Heart right ventricle (tissue), 16 donors: ENCODE results near the gene FRAS1. TPM values are rescaled to one million over a fixed set of nuclear protein-coding genes. Genes with fewer than 3 reads are reported as not detected.

Experiments used
- ATAC-seq, 8 donors: fragments of 200-7000 bp; cut with Tn5 transposase; one replicate each; pipeline ENCODE4 v1.9.1; 2020; ENCODE audit warnings: mild to moderate bottlenecking in 8 of 8, moderate library complexity in 8 of 8, moderate number of reproducible peaks in 1 of 8
- DNase-seq, 2 donors: peaks; one replicate each; pipeline ENCODE4 v3.0.0-alpha.2; 2020
- H3K27ac ChIP-seq, 10 donors: fragments of 200-600 bp; sonication (generic) in 2 of 10; one replicate each; pipeline versions ENCODE4 v1.5.0 to v1.8.0; 2020 to 2022; ENCODE audit warnings: mild to moderate bottlenecking in 3 of 10
- H3K27me3 ChIP-seq, 7 donors: fragments of 200-600 bp; one replicate each; pipeline ENCODE4 v1.8.0; 2021 to 2022; ENCODE audit warnings: mild to moderate bottlenecking in 2 of 7
- H3K36me3 ChIP-seq, 9 donors: fragments of 200-600 bp; sonication (generic) in 1 of 9; one replicate each; pipeline versions ENCODE4 v1.5.0 to v1.8.0; 2020 to 2022; ENCODE audit warnings: mild to moderate bottlenecking in 2 of 9
- H3K4me1 ChIP-seq, 9 donors: fragments of 200-600 bp; sonication (generic) in 1 of 9; one replicate each; pipeline versions ENCODE4 v1.5.0 to v1.8.0; 2020 to 2022; ENCODE audit warnings: mild to moderate bottlenecking in 4 of 9
- H3K4me3 ChIP-seq, 10 donors: fragments of 200-600 bp; sonication (generic) in 2 of 10; one replicate each; pipeline versions ENCODE4 v1.5.0 to v1.8.0; 2020 to 2022; ENCODE audit warnings: mild to moderate bottlenecking in 7 of 10, moderate library complexity in 2 of 10
- H3K9me3 ChIP-seq, 11 donors: fragments of 200-600 bp in 10 of 11; sonication (generic) in 2 of 11; one replicate each; pipeline versions ENCODE4 v1.5.0 to v1.8.0; 2013 to 2022; ENCODE audit warnings: mild to moderate bottlenecking in 2 of 11, control low read depth in 1 of 11, moderate library complexity in 1 of 11
- CTCF ChIP-seq, 9 donors: fragments of 200-600 bp; sonication (generic) in 2 of 9; IDR thresholded peaks; one replicate each; pipeline versions ENCODE4 v1.5.0 to v1.8.0; 2021 to 2022; ENCODE audit warnings: antibody characterized with exemption in 9 of 9, mild to moderate bottlenecking in 5 of 9, moderate library complexity in 1 of 9
- WGBS, 2 donors: extraction: QIAGEN DNeasy Blood & Tissue Kit; methylation state at CpG; one replicate each; pipeline ENCODE4 v1.1.7; 2013; ENCODE audit warnings: inconsistent platforms in 1 of 2; 5-methylcytosine and 5-hydroxymethylcytosine counted together
- intact Hi-C, 10 donors: fragments of 100-400 bp; cut with DNase I; formaldehyde crosslinking; loops; one replicate each; pipeline versions ENCODE4 v1.11.1 to v1.14.2; 2022
- polyA plus RNA-seq, 2 donors: library from polyadenylated mRNA; stranded (reverse); fragments of 200-250 nt; gene quantifications; one replicate each; pipeline ENCODE4 v1.2.3, GENCODE V29; 2013
- total RNA-seq, 10 donors: library from RNA; stranded (reverse); fragmentation: NEBNext Ultra II Directional in 3 of 10; extraction: Animal tissue kit (Norgen Biotek cat#: 25700) in 3 of 10; gene quantifications; one replicate each; pipeline versions ENCODE4 v1.2.1 to v1.2.4, GENCODE V29; 2021 to 2023
- donor health status: Arrhythmogenic right ventricular cardiomyopathy.
- donor health status: ischemic (EF 13 %, LVEDD 7.1; RV severe dilation, severe dysfunction).
- donor health status: healthy with polysubstance abuse.
- donor health status: DM: no; HTN: yes; CAD: no.
- donor health status: DM: no; HTN: no; CAD: no.
- donor health status: ischemic (EF 25% LVEDD 6.9; RV normal size, moderate dysfunction).
- donor health status: ischemic (EF 25% LVEDD 5.7; RV mildly dilated, moderate dysfunction).
- donor health status: healthy.
- donor health status: DM: yes; HTN: yes; CAD: no.
- donor health status: Ischemic cardiomyopathy.
- donor health status: ischemic (EF 35%, LVEDD 5.7; RV mildly dilated, moderate dysfunction).
- donor health status: nonischemic (EF 11% LVEDD 7.7; RV severe dilation, severe dysfunction).
- donor health status: DM: yes; HTN: yes; CAD: no.
- donor health status: PGD.
- donor health status: ischemic (EF 29% LVEDD 5.4; RV normal size, mild dysfunction).
- donor health status: nonischemic (EF 23%, LVEDD 6.1; RV moderate dilation, normal function).

Gene FRAS1
- total and polyA plus RNA-seq, 12 donors = 0.93 to 6.2 (median 3.1) TPM

DNA sequence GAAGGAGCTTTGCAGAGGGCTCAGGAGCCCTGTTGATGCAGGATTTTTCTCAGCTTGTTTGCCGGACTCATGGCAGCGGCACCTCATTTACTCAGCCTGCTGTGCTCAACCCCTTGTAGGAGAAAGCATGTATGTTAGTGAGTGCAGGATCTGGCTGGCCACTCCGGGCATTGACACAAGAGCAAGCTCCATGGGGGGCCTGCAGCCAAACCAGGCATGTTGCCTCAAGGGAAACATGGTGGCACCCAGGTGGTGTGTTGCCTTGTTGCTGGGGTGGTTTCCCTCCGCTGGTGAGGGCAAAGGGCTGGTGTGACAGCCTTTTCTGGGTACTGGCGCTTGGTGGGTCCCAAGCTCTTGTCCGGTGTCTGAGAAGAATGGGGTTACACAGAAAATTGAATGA lies 305.2 kb downstream of the FRAS1 start:
- Histone ChIP-seq H3K4me3 (no peak overlapping the region), H3K4me1 (no peaks in the 10 kb centered on the region), H3K36me3 (no peaks in the 10 kb centered on the region), H3K9me3 (no peaks in the 10 kb centered on the region), H3K27ac (no peak overlapping the region), H3K27me3 (no peaks in the 10 kb centered on the region)
- TF ChIP-seq CTCF (IDR thresholded peaks at IDR 0.05) = no peak
- intact Hi-C loops = no loop called here
- 96% methylated on average over 6 of the region's 6 CpGs for WGBS, 2 donors
- ATAC-seq = no peak
- DNase-seq = no peak

GRCh38 chr4:78363031-78363570 lies 306.0 kb downstream of the FRAS1 start:
- Histone ChIP-seq H3K4me3 (no peak overlapping the region), H3K36me3 (no peaks in the 10 kb centered on the region), H3K27ac (no peak overlapping the region), H3K4me1 (no peaks in the 10 kb centered on the region), H3K27me3 (no peaks in the 10 kb centered on the region), H3K9me3 (no peaks in the 10 kb centered on the region)
- DNase-seq (no peak), ATAC-seq (no peak)
- intact Hi-C loops = no loop called here
- no peak for TF ChIP-seq CTCF (IDR thresholded peaks at IDR 0.05)
- 38 to 44% methylated on average over 6 of the region's 6 CpGs for WGBS, 2 donors

- Histone ChIP-seq H3K4me1 (no peaks in the 10 kb centered on the region), H3K9me3 (no peaks in the 10 kb centered on the region), H3K27ac (no peak overlapping the region), H3K4me3 (no peak overlapping the region), H3K36me3 (peaks cover 0 to 9% (median 0%) of the 10 kb centered on the region in 9 donors), H3K27me3 (no peaks in the 10 kb centered on the region)
- ATAC-seq = no peak
- TF ChIP-seq CTCF (IDR thresholded peaks at IDR 0.05) = no peak
- WGBS, 2 donors = 72 to 75% methylated on average over 4 of the region's 4 CpGs
- DNase-seq = no peak
- intact Hi-C loops = no loop called here
Observed at GRCh38 chr4:78369679-78370078, 312.6 kb downstream of the FRAS1 start.

DNA sequence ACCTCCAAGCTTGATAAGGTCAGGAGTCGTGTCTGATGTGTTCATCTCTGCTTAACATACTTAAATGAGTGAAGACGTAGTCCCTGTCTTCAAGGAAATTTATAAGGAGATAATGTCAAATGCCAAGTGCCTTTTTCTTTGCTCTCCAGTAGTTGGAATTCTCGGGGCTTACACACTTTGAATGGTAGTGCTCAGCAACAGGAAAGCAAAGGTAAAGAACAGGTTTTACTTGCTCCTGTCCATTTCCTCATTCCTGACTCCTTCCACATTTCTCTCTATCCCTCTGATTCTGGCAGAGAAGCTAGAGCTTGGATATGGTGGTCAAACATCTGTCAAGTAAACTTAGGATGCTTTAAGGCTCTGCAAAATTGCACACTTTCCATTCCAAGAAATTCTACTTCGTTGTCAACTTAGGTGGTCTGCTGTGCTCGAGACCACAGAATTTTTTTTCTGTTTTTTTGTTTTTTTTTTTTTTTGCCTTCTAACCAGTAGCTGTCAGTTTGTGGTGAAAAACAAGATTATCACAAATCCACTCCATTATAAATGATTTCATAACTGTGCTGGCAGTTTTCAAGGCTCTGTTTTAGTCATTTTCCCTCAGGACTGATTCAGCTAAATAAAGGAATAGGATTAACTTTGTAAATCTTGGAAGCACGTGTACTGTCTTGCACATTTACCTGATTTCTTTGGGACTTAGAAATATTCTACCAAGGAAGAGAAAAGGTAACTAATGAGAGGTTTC lies 313.7 kb downstream of the FRAS1 start:
- Histone ChIP-seq H3K27ac (no peak overlapping the region), H3K9me3 (no peaks in the 10 kb centered on the region), H3K27me3 (no peaks in the 10 kb centered on the region), H3K36me3 (peaks cover 0 to 9% (median 0%) of the 10 kb centered on the region in 9 donors), H3K4me3 (no peak overlapping the region), H3K4me1 (no peaks in the 10 kb centered on the region)
- DNase-seq (no peak), ATAC-seq (no peak)
- TF ChIP-seq CTCF (IDR thresholded peaks at IDR 0.05) = no peak
- 72 to 75% methylated on average over 6 of the region's 6 CpGs for WGBS, 2 donors
- intact Hi-C loops = no loop called here
